ENCODE measurements around the gene GRK5.

The GRK5 gene

GRCh38 chr10:119199231-119199992 is 8.0 kb upstream of the GRK5 start:
- no peak for DNase-seq

DNA sequence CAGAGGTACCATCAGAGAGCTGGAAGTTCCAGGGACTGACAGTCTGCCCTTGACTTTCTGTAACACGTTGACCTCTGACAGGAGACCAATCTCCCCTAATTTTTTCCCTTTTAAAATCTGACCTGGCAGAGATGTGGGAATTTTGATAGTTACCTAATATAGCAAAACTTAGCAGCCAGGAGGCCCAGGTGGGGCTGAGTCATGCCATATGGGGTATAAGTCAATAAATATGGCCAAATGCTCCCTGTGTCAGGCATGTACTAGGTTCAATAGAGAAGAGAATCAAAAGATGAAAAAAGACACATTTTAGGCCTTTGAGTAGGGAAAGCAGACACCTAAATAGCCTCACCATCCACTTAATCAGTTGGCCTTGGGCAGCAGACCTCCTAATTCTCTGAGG is 6.1 kb upstream of the GRK5 start:
- DNase-seq: no peak

DNA sequence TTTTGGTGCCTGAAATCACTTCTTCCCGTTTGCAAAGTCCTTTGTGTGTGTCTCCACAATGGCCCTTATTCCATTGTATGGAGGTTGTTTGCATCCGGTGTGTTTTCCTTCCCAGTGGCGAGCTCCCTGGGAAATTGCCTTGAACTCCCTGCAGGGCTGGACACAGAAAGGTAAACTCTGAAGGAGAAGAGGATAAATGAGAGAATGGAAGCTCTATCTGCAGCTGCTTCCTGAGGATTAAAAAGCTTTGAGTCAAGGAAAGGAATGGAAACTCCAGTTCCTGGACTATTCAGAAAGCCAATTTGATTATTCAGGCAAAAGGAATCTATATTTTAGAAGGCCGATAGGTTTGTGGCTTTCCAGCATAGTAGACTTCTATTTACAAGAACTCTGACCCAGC is 4.4 kb upstream of the GRK5 start:
- DNase-seq: no peak

GRCh38 chr10:119205894-119206602 is 1.3 kb upstream of the GRK5 start:
- no peak for DNase-seq

DNA sequence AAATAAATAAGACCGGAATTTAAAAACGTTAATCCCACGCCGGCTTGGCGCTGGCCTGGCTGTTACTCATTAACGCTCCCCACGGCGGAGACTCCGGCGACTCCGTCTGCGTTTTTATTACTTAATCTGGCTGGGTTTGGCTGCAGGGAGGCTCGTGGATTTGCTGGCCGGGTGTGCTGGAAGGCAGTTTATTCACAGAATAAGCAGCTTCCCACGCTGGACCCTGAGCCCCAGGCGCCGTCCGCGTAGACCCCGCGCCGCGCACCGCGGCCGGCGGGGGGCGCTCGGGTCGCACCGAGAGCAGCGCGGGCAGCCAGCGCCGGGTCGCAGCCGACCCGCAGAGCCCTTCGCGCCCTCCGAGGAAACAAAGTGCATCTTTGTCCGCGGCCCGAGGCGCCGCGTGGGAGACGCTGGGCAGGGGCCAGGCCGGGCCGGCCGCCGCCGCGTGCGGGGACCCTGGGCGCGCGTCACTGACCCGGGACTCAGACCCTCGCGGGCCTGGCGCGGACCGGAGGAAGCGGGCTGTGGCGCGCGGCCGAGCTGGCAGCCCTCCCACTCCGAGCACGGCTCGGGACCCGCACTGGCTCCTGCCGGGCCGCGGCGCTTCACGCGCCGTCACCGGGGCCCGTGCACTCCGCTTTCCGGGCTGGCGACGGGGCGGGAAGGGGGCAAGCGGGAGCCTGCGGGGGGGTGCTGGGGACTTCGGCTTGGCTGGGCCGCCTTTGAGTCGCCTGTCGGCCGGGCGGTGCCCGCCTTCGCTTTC is 587 bp upstream of the GRK5 start:
- DNase-seq: no peak

GRCh38 chr10:119207713-119208552 is 562 bp downstream of the GRK5 start:
- no peak for DNase-seq

GRCh38 chr10:119208553-119208940 is 1.2 kb downstream of the GRK5 start:
- no peak for DNase-seq

- DNase-seq: no peak
These were observed 1.8 kb downstream of the GRK5 start for GRCh38 chr10:119209035-119209735.

- no peak for DNase-seq
These were observed 2.5 kb downstream of the GRK5 start for GRCh38 chr10:119209736-119210355.

GRCh38 chr10:119210633-119211032 is 3.3 kb downstream of the GRK5 start:
- no peak for DNase-seq

- DNase-seq: no peak
These were observed 3.8 kb downstream of the GRK5 start for GRCh38 chr10:119211176-119211575.

DNA sequence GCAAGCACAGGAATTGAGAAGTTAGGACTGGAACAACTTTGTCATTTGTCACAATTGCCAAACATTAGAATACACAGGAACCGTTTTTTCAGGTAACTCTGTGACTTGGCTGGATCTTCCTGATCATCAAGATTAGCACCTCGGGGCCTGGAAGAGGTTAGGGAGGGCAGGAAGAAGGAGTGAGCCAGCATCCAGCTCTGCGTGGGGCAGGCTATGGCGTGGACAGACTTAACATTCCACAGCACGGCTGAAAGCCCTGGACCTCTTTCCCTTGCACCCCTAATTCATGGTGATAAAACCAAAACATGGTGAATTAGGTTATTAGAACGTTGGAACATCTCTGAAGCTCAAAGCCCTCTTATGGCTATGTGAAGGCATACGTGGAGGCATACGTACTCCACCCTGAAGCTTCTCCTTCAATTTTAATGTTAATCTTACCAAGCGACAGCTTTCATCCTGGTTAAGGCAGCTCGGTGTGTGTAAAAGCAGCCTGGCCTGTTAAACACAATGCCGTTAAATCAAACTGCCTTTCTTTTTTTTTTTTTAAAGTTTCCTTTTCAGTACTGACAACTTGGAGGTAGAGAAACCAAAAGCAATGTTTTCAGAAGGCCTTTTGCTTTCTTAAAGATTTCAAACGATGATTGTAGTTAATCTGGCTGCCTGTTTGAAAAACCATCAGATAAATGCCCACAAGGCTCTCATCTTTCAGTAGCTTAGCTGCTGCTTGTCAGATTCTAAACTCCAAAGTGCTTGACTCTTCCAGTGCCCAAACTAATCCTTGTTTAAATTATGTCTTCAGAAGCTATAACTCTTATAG is 4.5 kb downstream of the GRK5 start:
- no peak for DNase-seq

GRCh38 chr10:119215371-119215770 is 8.0 kb downstream of the GRK5 start:
- no peak for DNase-seq

GRCh38 chr10:119216127-119216526 is 8.8 kb downstream of the GRK5 start:
- DNase-seq: no peak

GRCh38 chr10:119217401-119217800 is 10.0 kb downstream of the GRK5 start:
- DNase-seq: no peak

DNA sequence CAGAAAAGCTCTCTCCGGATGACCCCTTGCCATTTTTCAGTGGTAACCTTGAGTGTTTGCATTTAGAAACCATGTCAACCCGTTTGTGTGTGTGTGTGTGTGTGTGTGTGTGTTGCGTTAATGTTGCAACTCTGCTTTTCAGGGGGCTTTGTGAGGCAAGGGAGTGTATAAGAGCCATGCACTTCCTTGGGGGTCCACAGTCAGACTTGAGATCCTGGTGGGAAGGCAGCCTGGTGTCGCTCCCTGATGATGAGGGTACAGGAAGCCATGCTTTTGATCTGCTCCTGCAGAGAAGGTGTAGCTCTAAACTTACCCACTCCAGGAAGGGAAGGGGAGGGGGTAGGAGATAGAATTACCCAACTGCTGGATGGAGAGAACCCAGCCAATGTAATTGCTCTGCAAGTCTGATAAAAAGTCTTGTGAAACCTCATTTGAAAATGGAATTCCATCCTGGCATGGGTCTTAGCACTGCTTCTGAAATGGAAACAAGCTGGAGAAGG is 10.7 kb downstream of the GRK5 start:
- DNase-seq: no peak

GRCh38 chr10:119219871-119220270 is 12.5 kb downstream of the GRK5 start:
- no peak for DNase-seq

DNA sequence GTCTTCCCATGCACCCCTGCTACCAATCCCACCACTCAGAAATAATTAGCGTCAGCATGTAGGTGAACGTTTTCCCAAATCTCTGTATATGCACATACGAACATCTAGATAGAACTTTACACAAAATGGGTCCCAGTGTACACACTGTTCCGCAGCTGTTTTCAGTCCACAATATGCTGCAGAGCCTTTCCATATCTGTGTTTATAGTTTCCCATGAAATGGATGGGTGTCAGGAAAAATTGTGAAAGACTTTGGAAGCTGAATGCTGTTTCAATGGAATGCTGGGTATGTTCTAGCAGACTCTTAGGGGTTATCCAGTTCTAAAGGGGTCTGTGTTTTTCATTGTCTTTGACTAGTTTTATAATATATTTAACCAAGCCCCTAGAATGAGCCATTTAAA is 13.8 kb downstream of the GRK5 start:
- DNase-seq: no peak

DNA sequence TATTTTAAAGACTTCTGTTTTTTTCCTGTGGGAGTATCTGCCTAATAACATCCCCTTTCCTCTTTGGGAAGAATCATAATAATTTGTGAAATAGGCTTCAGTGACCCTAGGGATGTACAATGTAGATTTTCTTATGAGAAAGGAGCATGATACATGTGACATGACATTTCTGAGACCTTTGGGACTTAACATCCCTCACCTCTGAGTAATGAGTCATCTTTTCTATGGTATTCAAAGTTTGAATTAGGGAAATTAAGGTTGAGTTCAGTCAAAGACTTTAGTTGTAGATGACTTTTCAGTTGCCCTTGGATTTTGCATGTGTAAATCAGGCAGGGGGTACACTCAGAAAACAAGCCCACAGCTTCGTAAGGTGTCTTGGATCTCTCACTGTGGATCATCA is 14.3 kb downstream of the GRK5 start:
- no peak for DNase-seq

DNA sequence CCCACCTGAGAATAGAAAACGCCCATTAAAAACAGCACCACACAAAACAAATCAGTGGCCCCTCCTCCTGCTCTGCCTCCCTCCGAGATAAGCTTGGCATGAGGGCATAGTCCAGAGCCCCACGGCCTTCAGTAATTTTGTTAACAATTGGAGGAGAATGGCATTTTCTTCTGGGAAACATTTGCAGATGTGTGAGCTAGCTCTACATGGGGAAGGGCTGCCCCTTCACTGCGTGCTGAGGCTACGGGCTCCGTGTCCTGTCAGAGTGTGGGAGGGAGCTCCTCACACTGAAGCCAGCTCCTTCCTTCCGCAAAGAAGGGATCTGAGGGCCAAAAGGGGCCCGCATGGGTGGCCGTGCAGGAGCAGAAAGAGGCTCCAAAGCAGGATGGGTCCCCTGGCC is 15.2 kb downstream of the GRK5 start:
- no peak for DNase-seq

GRCh38 chr10:119222966-119223386 is 15.6 kb downstream of the GRK5 start:
- DNase-seq: no peak
